Occipital lobe (tissue), 2 donors: ENCODE measurements around the gene SRSF10. TPM values are rescaled to one million over a fixed set of nuclear protein-coding genes. Genes with fewer than 3 reads are reported as not detected.
A peak's percentile ranks its signal among the peaks of the same experiment; 100 is the strongest.
"Not testable (repeated sequence)": the region's sequence is repeated elsewhere in the genome, so short reads cannot be mapped to it uniquely, and the experiment has no call there.

Source experiments
- DNase-seq: peaks from one replicate; lab custom pipeline; 2025; lab: John Stamatoyannopoulos, UW
- total RNA-seq: library from RNA; depleted of rRNA; stranded (reverse); fragments of >200 nt; gene quantifications from one replicate; pipeline ENCODE4 v1.2.3, GENCODE V29; 2014

Gene SRSF10
- total RNA-seq, 1 donor from 2014 or later = 135 TPM

DNA sequence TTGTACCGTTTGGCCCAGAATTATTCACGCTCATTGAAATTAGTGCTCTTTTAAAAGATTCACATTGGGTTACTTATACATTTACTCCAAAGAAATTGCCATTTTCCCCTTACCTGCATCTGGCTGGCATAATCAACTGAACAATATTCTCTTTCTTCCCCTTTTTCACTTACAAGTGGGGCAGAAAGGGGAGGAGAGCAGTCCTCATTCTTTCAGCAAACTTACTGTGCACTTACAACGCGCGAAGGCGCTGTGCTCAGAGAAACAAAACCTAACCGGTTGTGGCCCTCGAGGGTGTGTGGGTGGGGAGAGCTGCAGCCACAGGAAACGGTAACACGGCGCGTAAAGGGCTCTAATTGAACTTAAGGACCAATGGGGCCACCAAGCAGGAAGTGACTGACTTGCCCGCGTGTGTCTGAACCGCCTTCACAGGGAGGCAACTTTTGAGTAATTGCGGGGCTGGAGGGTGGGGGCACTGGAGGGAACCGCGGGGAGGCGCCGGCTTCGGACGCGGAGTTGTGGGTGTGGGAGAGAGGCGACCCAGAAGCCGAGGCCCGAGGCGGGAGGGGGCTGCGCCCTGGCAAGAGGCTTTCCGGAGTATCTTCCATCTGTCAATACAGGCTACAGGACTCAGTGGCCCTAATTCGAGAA lies 21.2 kb downstream of the SRSF10 start:
- DNase-seq = peak; percentile 55

GRCh38 chr1:23958040-23958809 lies 21.9 kb downstream of the SRSF10 start:
- not testable (repeated sequence) for DNase-seq

DNA sequence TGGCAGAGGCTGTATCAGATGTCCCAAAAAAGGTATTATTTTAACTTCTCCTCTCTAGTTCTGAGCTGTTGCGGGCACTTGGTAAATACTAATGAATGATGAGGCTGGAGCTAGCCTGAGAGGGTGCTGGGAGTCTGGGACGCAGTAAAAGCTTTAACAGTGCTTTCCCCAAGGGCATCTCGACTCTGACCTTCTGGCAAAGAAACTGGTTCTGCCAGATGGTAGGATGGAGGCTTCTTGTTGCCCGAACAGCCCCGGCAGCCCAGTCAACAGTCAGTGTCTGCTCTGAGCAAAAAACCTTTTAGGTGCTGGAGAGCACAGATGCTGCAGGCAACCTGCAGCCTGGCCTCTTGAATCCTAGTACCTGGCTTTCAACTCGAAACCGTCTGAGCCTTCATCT lies 23.0 kb downstream of the SRSF10 start:
- no peak for DNase-seq

DNA sequence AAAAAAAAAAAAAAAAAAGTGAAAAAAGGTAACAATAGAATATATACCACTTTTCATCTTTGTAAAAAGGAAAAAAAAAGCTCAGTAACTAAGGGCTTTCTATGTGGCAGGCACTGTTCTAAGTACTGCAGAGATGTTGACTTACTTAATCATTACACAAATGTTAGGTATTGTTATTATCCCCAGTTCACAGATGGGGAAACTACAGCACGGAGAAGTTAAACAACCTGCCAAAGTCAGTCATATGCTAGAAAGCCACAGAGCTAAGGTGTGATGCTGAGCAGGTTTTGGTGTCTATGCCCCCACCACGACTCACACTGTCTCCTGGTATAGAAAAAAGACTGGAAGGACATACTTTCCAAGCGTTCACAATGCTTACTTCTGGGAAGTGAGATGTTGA lies 27.1 kb downstream of the SRSF10 start:
- DNase-seq = no peak

GRCh38 chr1:23947366-23947765 lies 32.8 kb downstream of the SRSF10 start:
- no peak for DNase-seq

- no peak for DNase-seq
Measured at GRCh38 chr1:23936481-23937176, 43.5 kb downstream of the SRSF10 start.

DNA sequence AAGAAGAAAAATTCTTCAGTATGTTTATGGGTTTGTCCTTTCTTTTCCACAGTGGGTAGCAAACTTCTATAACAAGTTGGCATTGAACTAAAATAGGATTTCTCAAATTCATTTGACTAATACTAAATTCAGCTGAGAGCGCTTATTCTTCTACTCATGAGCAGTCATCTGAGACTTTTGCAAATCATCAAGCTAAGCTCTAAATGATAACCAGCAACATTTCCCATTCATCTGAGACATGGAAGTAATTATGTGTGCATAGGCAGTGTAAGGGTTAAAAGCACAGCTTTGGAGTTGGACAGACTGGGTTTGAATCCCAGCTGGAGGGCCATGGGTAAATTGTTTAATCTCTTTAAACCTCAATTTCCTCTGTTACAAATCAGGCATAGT lies 48.6 kb downstream of the SRSF10 start:
- DNase-seq = no peak

DNA sequence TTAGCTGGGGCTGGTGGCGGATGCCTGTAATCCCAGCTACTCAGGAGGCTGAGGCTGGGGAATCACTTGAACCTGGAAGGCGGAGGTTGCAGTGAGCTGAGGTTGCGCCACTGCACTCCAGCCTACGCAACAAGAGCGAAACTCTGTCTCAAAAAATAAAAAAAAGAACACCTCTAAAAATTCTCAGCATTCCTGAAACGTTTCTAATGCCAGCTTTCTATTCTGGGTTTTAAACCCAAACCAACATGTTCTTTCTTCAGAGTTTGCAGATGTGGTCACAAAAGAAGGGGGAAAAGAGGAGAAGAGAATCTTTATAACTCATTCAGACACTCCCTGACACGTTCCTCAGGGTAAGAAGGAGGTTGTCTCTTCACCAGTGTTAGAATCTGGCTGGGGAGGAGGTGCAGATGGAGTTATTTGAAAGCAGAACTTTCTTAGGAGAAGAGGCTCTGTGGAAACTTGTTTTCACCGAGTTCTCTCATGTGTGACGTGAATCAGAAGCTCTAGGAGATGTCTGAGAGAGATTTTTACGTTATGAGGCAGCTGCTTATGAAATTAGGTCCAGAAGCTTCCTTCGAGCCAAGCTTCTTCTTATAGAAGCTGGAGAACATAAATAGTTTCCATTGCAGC lies 49.2 kb downstream of the SRSF10 start:
- no peak for DNase-seq

DNA sequence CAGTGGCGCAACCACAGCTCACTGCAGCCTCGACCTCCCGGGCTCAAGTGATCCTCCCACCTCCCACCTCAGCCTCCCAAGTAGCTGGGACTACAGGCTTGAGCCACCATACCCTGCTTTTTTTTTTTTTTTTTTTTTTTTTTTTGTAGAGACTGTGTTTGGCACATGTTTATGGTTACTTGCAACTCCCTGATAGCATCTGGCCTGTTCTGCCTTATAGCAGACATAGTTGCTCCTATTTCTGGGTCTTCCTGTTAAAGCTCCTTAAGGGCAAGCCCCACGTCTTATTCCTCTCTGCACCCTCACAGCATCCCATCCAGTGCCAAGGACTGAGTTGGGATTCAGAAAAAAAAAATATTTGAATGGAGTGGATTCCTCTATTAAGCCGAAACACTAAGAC lies 49.9 kb downstream of the SRSF10 start:
- DNase-seq = no peak

GRCh38 chr1:23928789-23929188 lies 51.3 kb downstream of the SRSF10 start:
- DNase-seq = no peak

GRCh38 chr1:23927097-23927496 lies 53.0 kb downstream of the SRSF10 start:
- no peak for DNase-seq

- no peak for DNase-seq
Measured at GRCh38 chr1:23925279-23925678, 54.8 kb downstream of the SRSF10 start.

GRCh38 chr1:23924601-23925000 lies 55.5 kb downstream of the SRSF10 start:
- no peak for DNase-seq

GRCh38 chr1:23923592-23924499 lies 56.3 kb downstream of the SRSF10 start:
- no peak for DNase-seq

DNA sequence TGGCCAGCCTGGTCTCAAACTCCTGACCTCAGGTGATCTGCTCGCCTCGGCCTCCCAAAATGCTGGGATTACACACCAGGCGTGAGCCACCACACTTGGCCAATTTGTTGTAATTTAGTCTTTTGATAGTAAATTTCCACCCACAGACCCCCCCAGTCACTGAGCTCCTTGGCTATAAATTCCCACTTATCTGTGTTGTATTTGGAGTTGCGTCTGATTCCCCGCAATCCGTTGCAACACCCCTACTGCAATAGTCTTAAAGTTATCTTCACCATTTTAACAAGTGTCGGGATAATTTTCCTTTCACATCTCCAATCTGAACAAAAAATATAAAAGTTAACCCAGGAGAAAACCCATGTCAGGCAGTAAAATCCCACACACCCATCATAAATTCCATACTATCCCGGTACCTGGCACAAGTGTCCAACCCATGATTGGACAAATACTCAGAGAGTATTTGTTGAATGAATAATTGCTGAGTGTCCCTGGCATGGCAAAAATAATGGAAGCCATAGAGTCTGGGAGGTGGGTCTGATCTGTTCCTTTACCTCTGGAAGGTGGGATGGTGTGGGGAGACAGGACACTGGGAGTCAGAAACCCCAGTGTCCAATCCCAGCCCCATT lies 57.7 kb downstream of the SRSF10 start:
- no peak for DNase-seq

- DNase-seq = no peak
Measured at GRCh38 chr1:23916209-23917131, 63.7 kb downstream of the SRSF10 start.

DNA sequence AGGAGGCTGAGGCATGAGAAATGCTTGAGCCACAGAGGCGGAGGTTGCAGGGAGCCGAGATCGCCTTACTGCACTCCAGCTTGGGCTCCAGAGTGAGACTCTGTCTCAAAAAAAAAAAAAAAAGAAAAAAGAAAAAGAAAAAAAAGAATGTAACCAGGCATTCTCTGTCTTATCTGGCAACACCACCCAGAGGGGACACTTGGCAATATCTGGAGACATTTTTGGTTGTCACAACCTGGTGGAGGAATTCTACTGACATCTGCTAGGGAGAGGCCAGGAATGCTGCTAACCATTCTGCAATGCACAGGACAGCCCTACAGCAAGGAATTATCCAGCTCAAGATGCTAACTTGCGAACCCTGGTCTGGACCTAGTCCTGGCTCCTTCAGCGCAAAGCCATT lies 64.7 kb downstream of the SRSF10 start:
- no peak for DNase-seq

GRCh38 chr1:23914921-23915320 lies 65.2 kb downstream of the SRSF10 start:
- no peak for DNase-seq
